GM10847 (cell line): Measurements from ENCODE around the gene AMDHD2.

Experiments
- POLR2A ChIP-seq: IDR thresholded peaks from 2 replicates; pipeline ENCODE4 v1.6.1; 2011; ENCODE audit not compliant: insufficient read length; ENCODE audit errors: extremely low read depth

The AMDHD2 gene

DNA sequence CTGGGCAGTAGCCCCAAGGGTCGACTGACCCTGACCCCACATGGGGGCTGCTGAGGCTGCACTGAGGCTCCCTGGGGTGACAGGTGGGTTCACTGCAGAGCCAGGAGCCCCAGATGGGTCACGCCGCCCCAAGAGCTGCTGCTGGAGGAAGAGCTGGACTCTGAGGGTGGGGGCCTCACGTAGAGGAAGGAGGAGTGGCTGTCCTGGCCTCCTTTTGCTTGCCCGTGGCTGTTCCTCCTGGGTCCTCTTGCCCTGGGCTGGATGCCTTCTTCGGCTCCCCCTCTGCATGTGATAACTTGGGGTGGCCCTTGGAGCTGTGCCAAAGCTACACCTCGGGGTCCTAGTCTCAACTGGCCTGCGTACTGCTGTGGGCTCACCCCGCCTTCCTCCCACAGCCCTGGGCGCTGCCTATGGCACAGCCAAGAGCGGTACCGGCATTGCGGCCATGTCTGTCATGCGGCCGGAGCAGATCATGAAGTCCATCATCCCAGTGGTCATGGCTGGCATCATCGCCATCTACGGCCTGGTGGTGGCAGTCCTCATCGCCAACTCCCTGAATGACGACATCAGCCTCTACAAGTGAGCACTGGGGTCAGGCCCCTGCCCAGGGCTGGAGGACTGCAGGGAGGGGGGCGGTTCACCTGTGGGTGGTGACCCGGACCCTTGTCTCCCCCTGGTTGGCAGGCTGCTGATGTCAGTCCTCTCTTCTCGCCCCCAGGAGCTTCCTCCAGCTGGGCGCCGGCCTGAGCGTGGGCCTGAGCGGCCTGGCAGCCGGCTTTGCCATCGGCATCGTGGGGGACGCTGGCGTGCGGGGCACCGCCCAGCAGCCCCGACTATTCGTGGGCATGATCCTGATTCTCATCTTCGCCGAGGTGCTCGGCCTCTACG, 1.1 kb upstream of the AMDHD2 start:
- no peak for TF ChIP-seq POLR2A

- no peak for TF ChIP-seq POLR2A
Measured at GRCh38 chr16:2519711-2520080, 475 bp upstream of the AMDHD2 start.

GRCh38 chr16:2520784-2521531, 787 bp downstream of the AMDHD2 start:
- TF ChIP-seq POLR2A, result no peak

- TF ChIP-seq POLR2A, result no peak
Measured at GRCh38 chr16:2523801-2524231, 3.6 kb downstream of the AMDHD2 start.

DNA sequence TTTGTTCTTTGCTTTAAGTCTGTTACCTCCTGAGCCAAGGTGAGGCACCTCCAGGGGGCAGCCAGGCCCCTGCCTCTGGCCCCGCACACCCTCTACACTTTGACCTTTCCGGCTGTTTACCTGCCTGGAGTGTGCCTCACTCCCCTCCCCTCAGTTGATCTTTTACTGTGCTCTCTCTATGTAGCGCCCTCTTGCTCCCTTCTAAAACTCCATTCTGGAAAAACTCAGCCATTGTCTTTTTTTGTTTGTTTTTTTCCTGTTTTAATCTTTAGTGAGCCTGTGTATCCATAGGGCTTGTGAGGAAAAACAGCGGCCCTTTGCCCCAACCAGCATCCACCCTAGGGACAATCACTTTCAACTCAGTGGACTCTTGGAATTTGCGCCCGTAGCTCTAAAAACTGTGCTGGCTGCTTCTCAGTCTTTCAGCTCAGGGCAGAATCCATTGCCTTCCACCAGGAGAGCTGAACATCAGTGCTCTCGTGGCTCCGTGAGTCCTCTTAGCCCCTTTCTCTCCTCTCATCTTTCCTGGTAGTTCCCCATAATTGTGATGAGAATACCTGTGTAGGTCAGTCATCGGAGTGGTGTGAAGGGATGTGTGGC, 4.3 kb downstream of the AMDHD2 start:
- TF ChIP-seq POLR2A, result no peak

DNA sequence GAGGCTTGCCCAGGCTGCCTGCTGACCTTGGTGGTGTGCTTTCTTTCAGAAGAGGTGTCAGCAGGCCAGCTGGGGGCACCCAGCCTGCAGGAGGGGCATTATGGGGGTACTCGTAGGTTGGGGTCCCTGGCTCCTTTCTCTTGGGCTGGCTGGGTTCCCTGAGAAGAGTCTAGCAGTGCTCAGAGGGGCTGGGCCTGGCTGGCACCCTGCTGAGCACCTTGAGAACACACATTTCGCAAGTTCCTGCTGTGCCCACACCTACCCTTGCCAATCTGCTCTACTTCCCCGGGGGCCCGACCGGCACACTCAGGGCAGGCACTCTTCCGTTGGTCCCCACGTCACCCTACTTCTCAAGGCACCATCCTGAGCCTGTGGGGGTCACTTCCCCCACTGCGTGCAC, 6.0 kb downstream of the AMDHD2 start:
- TF ChIP-seq POLR2A, result no peak

- no peak for TF ChIP-seq POLR2A
Measured at GRCh38 chr16:2527071-2527783, 7.1 kb downstream of the AMDHD2 start.

DNA sequence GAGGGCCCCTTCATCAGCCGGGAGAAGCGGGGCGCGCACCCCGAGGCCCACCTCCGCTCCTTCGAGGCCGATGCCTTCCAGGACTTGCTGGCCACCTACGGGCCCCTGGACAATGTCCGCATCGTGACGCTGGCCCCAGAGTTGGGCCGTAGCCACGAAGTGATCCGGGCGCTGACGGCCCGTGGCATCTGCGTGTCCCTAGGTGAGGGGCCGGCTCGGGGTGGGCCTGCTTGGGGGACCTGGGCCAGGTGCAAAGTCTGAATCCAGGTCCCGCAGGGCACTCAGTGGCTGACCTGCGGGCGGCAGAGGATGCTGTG, 7.6 kb downstream of the AMDHD2 start:
- no peak for TF ChIP-seq POLR2A

GRCh38 chr16:2528161-2529060, 8.2 kb downstream of the AMDHD2 start:
- no peak for TF ChIP-seq POLR2A

- TF ChIP-seq POLR2A, result no peak
Measured at GRCh38 chr16:2529061-2529931, 9.1 kb downstream of the AMDHD2 start.

DNA sequence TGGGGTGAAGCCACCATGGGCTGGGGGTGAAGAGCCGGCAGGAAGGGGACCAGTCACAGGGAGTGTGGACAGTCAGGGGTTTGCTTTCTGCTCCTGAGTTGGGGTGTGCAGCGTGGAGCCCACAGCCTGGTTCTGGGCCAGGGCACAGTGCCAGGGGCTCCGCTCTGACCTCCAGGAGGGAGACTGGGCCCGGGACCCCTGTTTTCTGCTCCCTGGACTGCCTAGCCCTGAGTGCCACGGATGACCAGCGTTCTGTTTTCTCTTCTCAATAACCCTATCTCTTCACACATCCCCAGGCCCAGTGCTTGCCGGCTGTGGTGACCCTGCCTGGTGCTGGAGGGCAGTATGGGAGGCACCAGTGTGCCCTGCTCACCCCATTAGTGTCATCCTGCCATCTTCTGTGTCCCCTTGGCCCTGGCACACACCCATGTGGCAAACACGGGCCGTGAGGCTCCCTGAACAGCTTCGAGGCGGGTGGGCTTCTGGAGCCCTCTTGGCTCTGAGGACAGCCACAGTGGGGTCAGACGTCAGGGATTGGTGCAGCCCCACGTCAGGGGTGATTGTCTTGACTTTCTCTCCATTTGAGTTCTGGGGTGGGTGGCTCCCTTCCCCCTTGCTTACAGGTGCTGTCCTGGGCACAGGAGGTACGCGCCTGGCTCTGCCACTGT, 9.9 kb downstream of the AMDHD2 start:
- no peak for TF ChIP-seq POLR2A

DNA sequence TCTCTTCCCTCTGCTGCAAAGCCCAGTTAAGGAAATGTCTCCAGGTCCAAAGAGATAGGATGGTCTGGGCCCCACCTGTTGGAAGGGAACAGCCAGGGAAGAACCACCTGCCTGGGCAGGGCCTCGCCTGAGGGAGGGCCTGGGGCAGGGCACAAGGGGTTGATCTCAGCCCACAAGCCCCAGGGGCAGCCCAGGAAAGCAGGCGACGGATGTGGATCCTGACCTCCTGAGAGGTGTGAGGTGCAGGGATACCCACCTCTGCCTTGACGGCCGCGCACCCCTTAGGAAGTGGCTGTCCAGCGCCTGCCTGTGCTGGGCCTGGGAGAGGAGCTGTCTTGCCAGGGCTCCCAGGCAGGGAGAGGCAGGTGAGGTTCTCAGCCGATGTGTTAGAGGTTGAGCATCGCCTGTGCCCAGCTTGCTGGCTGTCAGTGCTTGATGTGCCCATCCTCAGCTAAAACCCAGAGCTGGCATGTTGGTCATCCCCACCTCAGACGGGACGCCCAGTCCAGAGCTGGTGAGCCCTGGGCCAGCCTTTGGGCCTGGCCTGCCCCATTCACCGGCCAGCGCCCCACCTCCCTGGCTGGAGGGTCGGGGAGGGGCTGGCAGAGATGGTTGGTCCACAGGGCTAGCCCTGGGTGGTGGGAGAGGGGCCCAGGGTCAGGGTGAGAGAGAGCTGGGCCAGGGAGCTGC, 10.6 kb downstream of the AMDHD2 start:
- no peak for TF ChIP-seq POLR2A

GRCh38 chr16:2531371-2531695, 11.2 kb downstream of the AMDHD2 start, which contains the start of gene CEMP1:
Gene CEMP1, minus strand, starts transcription at chr16:2531408. Its CDS starts 335 bp downstream, at chr16:2531073.
- TF ChIP-seq POLR2A, result no peak
